ENCODE results near the gene SMNDC1. TPM values are rescaled to one million over a fixed set of nuclear protein-coding genes. Genes with fewer than 3 reads are reported as not detected.

Gene SMNDC1
- polyA plus RNA-seq, 1 experiment = 26.4 TPM

- ChIA-PET CTCF (interaction anchor here (4.7 to 6.9 kb wide), 2 partner anchors 135 to 139 kb away, joined by 56 to 265 read pairs; no protein-coding TSS in a partner anchor), POLR2A (no interaction called here)
- Histone ChIP-seq H3K9me3 (ENCODE audit: control insufficient read depth, insufficient read depth, low read length) (no peaks in the 10 kb centered on the region), H3K4me3 (ENCODE audit: low read depth, low read length) (no peak overlapping the region), H3K27me3 (ENCODE audit: control insufficient read depth, insufficient read depth, low read length) (no peaks in the 10 kb centered on the region), H3K27ac (ENCODE audit: low read depth, low read length) (no peak overlapping the region)
- no peak for DNase-seq (ENCODE audit: low read depth, low spot score)
- TF ChIP-seq CTCF (IDR thresholded peaks at IDR 0.05; ENCODE audit: low read depth, low read length) = no peak
Observed at GRCh38 chr10:110277591-110277990, 27.1 kb downstream of the SMNDC1 start.

DNA sequence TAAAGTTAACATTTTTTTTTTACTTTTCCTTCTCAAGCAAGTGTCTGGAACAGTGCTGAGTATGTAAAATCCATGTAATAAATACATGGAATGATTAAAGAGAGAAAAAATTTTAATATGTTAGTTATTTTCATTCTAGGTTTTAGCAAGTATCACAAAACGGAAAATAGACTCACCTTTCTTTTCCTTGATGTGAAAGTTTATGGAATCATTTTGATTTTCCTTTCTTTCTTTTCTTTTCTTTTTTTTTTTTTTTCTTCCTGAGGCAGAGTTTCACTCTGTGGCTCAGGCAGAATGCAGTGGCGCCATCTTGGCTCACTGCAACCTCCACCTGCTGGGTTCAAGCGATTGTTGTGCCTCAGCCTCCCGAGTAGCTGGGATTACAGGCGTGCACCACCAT is 28.1 kb downstream of the SMNDC1 start:
- H3K27me3 ChIP-seq (ENCODE audit: control insufficient read depth, insufficient read depth, low read length) = no peaks in the 10 kb centered on the region
- CTCF ChIA-PET = interaction anchor here (4.7 kb wide), 1 partner anchor 138 kb away, joined by 56 read pairs; no protein-coding TSS in a partner anchor

GRCh38 chr10:110275128-110275729 is 29.5 kb downstream of the SMNDC1 start:
- CTCF ChIA-PET = interaction anchor here (1.3 to 4.7 kb wide), 3 partner anchors 137 to 391 kb away, joined by 4 to 56 read pairs (median 8); no protein-coding TSS in a partner anchor
- H3K4me3 ChIP-seq (ENCODE audit: low read depth, low read length) = no peak overlapping the region
- no peak overlapping the region for H3K27ac ChIP-seq (ENCODE audit: low read depth, low read length)
- H3K9me3 ChIP-seq (ENCODE audit: control insufficient read depth, insufficient read depth, low read length) = no peaks in the 10 kb centered on the region
- no peak for DNase-seq (ENCODE audit: low read depth, low spot score)
- POLR2A ChIA-PET = no interaction called here
- TF ChIP-seq CTCF (IDR thresholded peaks at IDR 0.05; ENCODE audit: low read depth, low read length) = no peak
- no peaks in the 10 kb centered on the region for H3K27me3 ChIP-seq (ENCODE audit: control insufficient read depth, insufficient read depth, low read length)

More for the DNA sequence above, 28.1 kb downstream of the SMNDC1 start:
- Histone ChIP-seq H3K9me3 (ENCODE audit: control insufficient read depth, insufficient read depth, low read length) (no peaks in the 10 kb centered on the region), H3K4me3 (ENCODE audit: low read depth, low read length) (no peak overlapping the region), H3K27ac (ENCODE audit: low read depth, low read length) (no peak overlapping the region)
- no peak for TF ChIP-seq CTCF (IDR thresholded peaks at IDR 0.05; ENCODE audit: low read depth, low read length)
- POLR2A ChIA-PET = no interaction called here
- DNase-seq (ENCODE audit: low read depth, low spot score) = no peak

DNA sequence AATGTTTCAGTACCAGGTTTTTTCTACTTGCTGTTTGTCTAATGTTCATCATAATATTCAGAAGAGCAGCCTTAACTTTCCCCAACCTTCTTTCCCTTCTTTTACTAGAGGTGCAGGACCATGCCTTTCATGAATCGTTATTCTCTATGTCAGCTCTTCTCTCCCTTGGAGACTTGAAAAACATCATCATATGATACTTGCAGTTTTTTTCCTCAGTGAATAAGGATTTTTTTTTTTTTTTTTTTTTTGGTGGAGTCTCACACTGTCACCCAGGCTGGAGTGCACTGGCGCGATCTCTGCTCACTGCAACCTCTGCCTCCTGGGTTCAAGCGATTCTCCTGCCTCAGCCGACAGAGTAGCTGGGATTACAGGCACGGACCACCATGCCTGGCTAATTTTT is 30.1 kb downstream of the SMNDC1 start:
- Histone ChIP-seq H3K4me3 (ENCODE audit: low read depth, low read length) (no peak overlapping the region), H3K27ac (ENCODE audit: low read depth, low read length) (no peak overlapping the region), H3K27me3 (ENCODE audit: control insufficient read depth, insufficient read depth, low read length) (no peaks in the 10 kb centered on the region), H3K9me3 (ENCODE audit: control insufficient read depth, insufficient read depth, low read length) (no peaks in the 10 kb centered on the region)
- TF ChIP-seq CTCF (IDR thresholded peaks at IDR 0.05; ENCODE audit: low read depth, low read length) = no peak
- CTCF ChIA-PET = interaction anchor here (0.6 to 4.7 kb wide), 5 partner anchors 30 to 390 kb away, joined by 3 to 56 read pairs (median 4); no protein-coding TSS in a partner anchor
- DNase-seq (ENCODE audit: low read depth, low spot score) = no peak
- POLR2A ChIA-PET = no interaction called here

- CTCF ChIA-PET = interaction anchor here (0.6 to 4.7 kb wide), 6 partner anchors 29 to 390 kb away, joined by 3 to 56 read pairs (median 4); no protein-coding TSS in a partner anchor
- H3K4me3 ChIP-seq (ENCODE audit: low read depth, low read length) = no peak overlapping the region
Observed at GRCh38 chr10:110274072-110274627, 30.6 kb downstream of the SMNDC1 start.

More at GRCh38 chr10:110274072-110274627, 30.6 kb downstream of the SMNDC1 start:
- Histone ChIP-seq H3K27ac (ENCODE audit: low read depth, low read length) (no peak overlapping the region), H3K27me3 (ENCODE audit: control insufficient read depth, insufficient read depth, low read length) (no peaks in the 10 kb centered on the region), H3K9me3 (ENCODE audit: control insufficient read depth, insufficient read depth, low read length) (no peaks in the 10 kb centered on the region)
- no peak for TF ChIP-seq CTCF (IDR thresholded peaks at IDR 0.05; ENCODE audit: low read depth, low read length)
- DNase-seq (ENCODE audit: low read depth, low spot score) = no peak
- POLR2A ChIA-PET = no interaction called here
